HG03039 (cell line): Measurements from ENCODE around the gene ANKRD13D.

ENCODE experiments used
- ATAC-seq: cut with Tn5 transposase; IDR thresholded peaks from one replicate; pipeline ENCODE4 v1.9.1; 2021; ENCODE audit warnings: mild to moderate bottlenecking, moderate library complexity; ENCODE audit not compliant: unreplicated experiment

The ANKRD13D gene

DNA sequence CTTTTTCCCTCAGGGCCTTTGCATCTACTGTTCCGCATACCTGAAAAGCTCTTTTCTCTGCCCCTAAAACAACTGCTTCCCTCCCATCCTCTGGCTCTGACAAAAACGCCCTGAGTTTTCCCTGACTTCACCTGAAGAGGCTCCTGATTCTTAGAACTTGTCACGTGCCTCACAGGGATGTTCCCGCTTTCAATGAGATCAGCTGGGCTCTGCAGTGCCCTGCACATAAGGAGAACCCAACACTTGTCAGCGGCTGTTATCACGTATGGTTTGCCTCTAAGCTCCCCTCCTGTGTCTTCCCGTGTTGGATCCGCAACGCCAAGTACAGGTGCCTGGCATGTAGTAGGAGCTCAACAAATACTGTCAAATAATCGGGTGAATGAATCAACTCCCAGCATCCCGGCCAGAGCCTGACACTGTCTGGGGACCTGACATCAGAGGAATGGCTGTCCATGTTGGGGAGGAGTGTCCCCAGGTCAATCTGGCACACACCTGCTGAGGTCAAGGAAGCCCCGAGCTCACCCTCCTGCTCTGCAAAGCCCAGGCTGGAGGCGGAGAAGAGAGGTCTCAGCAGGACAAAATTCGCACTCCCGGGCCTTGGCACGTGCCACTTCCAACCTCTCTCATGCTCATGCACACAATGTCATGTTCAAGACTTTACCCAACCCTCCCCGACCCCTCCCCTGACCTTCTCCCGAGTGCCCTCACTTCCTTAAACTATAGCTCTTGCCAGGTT lies 27.0 kb upstream of the ANKRD13D start:
- no peak for ATAC-seq

DNA sequence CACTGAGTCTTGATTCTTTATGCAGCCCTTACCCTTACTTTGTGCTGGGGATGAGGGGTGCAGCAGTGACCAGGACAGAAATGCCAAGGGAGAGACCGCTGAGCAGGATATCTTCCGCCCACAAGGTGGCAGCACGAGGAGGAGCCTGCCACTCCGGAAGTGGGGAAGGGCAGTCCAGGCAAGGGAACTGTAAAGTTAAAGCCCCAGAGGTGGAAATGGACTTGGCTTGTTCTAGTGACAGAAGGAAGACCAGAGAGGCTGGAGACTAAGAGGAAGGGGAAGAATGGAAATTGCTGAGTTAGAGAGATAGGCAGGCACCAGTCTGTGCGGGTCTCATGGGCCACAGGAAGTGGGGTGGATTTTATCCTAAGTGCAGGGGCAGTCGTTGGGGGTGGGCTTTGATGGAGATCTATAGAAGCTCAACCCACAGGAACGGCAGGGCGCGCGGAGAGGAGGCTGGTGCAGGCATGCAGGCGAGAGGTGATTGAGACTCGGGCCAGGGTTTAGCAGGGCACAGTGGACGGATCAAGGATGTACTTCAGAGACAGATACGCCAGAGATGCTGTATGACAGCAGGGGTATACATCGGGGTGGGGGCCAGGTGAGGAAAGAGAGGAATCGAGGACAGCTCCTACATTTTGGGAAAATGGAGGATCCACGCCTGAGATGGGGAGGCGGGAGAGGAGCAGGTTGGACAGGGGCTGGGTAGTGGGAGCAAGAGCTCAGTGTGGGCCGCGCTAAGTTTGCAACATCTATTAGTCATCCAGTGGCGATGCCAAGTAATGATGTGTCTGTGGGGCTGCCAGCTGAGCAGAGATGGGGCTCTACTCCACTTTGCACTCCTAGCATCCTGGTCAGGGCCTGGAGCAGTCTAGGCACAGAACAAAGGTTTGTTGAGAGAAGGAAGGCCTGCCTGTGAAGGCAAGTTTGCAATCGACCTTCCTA lies 26.1 kb upstream of the ANKRD13D start:
- ATAC-seq = no peak

GRCh38 chr11:67264260-67264659 lies 24.8 kb upstream of the ANKRD13D start:
- ATAC-seq = no peak

DNA sequence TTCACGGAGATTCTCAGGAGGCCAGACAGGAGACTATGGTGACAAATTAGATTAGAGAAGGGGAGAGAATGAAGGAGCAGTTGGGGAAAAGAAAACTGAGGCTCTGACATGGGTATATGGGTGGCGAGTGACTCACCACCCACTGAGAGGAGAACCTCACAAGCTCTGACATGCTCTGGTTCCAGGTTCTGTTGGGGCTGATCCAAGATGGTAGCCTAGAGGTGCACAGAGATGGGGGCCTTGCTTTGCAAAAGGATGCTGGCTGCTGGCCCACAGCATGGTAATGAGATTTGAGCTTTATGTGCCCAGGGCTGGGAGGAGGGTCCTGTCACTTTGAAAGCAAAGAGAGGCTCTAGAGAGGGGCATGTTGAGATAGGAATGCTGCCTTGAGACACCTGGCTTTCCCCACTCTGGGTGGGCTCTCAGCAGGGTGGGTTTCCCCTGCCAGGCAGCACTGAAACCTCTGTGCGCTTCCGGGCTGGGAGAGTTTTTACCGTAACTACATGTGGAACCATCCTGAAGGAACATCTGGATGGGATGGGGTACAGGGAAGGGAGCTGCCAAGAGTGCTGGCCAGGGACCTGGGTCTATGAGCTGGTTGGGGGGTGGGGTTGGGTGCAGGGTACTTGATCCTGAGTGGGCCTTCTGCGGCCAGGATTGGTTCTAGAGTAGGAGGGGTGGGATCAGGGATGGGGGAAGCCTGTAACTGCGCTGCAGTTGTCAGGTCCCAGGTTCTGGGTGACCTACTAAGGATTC lies 24.0 kb upstream of the ANKRD13D start:
- ATAC-seq = no peak

GRCh38 chr11:67265633-67266448 lies 23.3 kb upstream of the ANKRD13D start:
- ATAC-seq = no peak

DNA sequence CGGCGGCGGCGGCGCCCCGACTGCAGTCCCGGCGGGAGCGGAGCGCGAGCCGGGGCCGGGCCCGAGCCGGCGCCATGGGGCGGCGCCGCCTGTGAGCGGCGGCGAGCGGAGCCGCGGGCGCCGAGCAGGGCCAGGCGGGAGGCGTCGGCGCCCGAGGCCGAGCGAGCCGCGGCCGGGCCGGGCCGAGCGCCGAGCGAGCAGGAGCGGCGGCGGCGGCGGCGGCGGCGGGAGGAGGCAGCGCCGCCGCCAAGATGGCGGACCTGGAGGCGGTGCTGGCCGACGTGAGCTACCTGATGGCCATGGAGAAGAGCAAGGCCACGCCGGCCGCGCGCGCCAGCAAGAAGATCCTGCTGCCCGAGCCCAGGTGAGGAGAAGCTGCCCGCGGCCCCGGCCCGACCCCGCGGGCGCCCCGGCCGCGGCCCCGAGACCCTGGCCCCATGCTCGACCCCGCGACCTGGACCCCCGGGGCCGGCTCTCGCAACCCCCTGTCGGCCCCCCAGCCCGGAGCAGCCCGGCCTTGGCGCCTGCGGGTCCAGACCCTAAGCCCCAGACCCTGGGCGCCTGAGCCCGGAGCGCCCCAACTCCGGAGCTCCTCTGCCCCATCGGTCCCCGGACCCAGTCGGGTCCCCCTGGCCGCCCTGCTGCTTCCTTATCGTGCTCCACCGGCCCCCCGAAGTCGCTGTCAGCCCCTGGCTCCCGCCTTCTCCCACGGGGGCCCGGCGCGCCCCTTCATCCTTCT lies 22.5 kb upstream of the ANKRD13D start, which contains the start of gene GRK2:
Gene GRK2, plus strand, starts transcription at position 25 of the 739 bp plus-strand sequence. Its CDS starts 227 bp downstream, at position 252.
- no peak for ATAC-seq

DNA sequence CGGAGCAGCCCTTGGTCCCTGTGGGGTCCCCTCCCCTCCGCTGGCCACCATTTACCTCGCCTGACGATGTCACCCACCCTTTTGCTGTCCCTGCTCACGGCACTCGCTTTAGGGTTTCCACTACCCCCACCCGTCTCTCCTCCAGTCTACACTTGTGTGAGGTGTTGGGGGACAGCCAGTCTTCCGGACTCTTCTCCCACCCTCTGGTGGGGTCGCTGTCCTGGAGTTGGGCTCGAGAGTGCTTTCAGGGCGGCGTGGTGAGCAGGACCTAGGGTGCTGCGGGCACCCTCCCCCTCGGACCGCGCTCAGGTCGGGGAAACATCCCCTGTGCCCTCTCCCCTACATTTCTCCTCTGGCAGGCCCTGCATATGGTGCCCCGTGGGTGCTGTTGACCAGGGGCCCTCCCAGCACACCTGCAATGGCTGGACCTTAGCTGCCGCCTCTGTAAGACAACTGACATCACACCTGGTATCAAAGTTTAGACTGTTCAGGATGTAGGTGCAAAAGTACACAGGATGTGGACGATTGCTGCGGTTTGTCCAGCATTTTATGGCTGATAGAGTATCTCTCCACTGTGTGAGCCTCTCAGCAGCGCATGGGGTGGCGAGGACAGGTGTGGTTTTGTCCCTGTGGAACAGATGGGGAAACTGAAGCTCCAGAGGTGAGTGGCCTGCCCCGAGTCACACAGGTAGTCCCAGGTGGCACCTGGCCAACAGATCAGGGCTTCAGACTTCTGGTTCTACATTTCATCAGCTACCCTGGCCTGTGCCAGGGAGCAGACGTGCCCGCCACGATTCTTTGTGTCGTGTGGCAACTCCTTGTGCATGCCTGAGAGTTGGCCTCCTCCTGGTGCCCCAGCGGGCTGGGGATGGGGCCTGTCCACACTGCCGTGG lies 21.7 kb upstream of the ANKRD13D start:
- ATAC-seq = no peak

- ATAC-seq = no peak
Observed at GRCh38 chr11:67268081-67268961, 20.8 kb upstream of the ANKRD13D start.

GRCh38 chr11:67268962-67269268 lies 20.2 kb upstream of the ANKRD13D start:
- ATAC-seq = no peak

DNA sequence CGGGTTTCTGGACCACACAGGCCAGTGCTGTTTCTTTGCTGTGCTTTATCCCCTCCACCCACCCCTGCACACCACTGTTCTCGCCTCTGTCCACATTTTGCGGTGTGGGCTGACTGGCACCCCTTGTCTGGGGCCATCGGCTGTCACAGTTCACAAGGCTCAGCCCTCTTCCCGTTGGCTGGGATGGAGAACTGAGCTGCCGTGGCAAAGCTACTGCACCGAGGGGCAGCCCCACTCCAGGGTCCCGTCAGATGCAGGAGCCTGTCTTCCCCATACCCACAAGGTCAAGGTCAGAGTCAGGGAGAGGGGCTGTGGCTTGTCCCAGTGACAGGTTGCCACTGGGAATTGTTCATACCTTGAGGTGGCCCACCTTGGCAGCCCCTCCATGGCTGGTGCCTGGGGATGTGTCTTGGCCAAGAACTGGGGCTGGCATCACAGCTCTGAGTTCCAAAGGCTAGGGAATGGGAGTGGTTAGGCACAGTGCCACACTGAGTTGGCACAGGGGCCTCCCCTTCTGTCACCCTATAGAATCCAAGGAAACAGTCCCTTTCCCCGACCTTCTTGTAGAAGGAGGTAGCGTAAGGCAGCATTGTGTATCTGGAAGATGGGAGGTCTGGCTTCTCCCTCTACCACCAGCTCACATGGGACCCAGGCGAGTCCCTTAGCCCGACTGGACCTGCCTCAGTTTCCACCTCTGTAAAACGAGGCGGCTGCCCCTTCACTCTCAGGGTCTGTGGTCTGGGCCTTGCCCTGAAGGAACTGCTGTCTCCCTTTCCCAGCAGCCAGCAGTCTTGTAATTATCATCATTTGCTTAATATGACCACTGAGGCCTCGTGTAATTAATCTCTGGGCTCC lies 19.5 kb upstream of the ANKRD13D start:
- no peak for ATAC-seq

GRCh38 chr11:67270256-67271204 lies 18.6 kb upstream of the ANKRD13D start:
- no peak for ATAC-seq

DNA sequence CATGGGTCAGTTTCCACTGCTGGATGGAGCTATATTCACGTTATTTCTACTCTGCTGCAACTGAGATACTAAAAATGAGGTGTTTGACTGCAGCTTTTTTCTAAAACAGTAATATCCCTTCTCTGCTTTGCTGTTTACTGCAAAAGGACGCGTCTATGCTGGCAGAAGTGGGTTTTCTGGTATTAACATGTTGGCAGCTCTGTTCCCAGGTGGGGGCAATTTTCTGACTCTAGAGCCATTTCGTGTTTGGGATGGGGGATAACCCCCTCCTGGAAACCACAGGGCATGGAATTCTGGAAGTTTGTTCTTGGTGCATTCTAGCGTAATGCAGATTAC lies 17.9 kb upstream of the ANKRD13D start:
- ATAC-seq = no peak

DNA sequence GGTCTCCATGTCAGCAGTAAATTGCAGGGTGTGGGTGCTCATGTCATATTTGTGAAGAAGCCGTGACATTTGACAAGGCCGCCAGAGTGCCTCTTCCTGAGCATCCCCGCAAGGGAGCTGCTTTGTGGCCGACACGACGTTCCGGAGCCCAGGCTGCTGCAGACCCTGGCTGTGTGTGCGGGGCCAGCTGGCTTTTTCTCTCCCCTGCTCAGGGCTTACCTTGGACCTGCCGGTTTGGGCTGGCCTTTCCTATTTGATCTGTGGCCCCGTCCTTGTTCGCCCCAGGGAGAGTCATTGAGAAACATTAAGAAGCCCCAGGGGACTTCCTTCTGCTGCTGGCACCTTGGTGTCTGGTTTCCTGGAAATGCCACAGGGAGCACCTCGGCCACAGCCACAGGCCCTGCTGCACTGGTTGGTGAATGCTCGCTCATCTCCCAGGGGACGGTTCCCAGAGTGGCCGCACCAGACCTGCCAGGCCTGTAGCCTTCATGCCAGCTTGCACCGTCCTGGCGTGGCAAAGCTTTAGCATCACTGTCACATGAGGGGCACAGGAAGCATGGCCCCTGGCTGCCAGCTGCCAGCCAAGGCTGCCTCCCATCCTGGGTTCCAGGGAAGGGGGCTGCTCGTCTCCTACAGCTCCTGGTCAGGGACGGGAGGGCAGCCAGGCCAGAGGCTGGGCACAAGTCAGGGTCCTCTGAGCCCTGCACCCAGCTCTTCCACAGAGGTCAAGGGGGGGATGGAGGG lies 17.4 kb upstream of the ANKRD13D start:
- no peak for ATAC-seq

DNA sequence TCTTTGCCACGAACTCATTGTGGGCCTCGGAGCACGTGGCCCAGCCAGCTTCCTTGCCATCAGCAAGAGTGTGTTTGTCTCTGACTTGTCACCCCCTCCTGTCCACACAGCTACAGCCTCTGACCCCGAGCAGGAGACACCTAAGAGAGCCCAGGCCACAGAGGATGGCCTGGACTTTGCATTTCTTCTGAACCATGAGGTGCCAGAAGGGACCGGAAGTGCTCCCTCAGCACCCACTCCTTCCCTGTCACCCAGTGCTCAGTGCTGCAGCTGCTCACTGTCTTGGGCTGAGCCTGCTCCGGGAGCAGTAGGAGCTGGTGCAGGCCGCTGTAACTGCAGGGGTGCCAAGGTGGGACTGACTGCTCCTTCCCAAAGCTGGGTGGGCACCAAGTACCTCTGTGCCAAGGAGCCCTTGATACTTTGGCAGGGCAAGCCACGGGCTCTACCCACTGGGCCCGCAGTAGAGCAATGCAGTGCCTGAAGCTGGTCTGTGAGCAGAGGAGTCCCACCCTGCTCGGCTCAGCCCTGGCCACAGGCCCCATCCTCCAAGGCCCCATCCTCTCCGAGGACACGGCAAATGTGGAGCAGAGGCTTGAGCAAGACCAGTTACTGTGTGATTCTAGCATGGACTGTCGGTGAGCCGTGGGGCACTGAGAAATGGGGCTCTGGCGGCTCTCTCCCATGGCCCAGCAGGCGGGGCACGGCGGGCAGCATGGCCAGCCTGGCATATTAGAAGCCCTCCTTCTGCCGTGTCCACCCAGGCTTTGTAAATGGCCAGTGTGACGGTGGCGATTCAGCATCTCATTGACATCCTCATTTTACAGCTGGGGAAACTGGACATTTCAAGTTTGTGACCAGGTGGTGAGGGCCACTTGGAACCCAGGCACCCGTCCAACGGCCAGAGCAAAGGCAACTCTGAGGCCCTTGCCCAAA lies 16.5 kb upstream of the ANKRD13D start:
- no peak for ATAC-seq
